HG03558 (cell line): Measurements from ENCODE around the gene ACTA2.

Source experiments
- ATAC-seq: cut with Tn5 transposase; IDR thresholded peaks from one replicate; pipeline ENCODE4 v1.9.1; 2021; ENCODE audit warnings: moderate number of reproducible peaks; ENCODE audit not compliant: unreplicated experiment; ENCODE audit errors: extremely low read depth

ACTA2 gene

DNA sequence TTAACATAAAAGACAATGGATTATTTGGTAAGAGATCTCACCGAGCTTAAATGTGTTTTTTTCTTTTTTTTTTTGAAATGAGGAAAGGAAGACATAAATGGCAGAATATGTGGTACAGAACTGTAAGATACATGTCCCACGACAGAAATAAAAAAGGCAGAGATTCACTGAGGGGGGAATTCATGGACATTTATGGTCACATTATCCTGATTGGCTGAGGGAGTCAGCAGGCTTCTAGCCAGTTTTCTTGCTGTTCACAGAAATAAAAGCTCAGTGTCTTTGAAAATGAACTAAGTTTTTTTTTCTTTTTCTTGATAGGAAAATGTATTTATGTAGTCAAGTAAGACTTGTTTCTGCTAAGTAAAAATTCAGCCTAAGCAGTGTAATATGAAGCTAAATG, 29.8 kb upstream of the ACTA2 start:
- ATAC-seq = no peak

DNA sequence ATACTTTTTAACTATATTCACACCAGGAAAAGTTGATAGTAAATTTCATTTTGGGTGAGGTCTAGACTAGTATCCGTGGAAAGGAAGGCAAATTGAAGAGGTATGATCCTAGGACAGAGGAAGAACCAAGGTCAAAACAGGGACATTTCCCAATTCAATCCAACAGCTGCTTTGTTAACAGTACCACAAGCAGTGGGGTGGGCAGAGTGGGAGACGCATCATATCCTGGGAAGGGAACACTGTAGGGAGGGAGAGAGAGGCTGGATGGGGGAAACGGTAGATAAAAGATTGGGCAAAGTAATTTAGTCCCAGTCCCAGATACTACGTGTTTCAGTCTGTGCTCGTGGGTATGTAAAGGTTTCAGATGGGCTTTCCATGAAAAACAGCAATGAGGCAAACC, 28.9 kb upstream of the ACTA2 start:
- ATAC-seq = no peak

DNA sequence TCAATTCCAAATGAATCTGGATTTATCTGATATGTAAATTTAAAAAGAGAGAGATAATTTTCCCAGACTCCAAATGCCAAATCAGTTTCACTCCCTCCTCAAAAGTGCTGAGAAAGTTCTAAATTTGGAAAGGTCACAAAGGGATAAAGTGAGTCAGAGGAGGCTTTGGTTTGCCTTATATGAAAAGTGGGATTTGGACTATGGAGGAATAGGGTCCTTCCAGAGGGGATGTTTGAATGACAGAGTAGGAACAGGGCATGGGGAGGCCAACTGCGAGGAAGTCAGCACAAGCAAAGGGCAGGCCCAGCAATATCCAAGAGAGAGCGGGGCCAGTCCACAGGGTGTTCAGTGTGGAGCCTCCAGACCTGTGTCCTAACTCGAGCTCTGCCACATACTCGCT, 28.2 kb upstream of the ACTA2 start:
- ATAC-seq = no peak

DNA sequence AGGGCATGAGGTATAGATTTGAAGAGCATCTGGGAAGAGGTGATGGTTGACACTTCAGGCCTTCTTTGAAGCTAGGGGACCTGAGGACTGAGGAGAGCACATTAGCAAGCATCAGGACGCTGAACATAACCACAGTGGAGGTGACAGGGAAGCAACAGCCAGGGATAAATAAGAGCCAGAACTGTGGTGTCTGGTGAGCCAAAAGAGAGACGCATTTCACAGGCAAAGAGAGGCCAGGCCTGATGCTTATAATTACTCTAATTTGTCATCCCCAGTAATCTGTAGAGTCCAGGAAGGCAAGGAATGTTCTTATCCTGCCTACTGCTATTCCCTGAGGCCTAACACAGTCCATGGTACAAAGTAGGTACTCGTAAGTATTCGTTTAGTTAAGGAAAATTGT, 27.7 kb upstream of the ACTA2 start:
- no peak for ATAC-seq

DNA sequence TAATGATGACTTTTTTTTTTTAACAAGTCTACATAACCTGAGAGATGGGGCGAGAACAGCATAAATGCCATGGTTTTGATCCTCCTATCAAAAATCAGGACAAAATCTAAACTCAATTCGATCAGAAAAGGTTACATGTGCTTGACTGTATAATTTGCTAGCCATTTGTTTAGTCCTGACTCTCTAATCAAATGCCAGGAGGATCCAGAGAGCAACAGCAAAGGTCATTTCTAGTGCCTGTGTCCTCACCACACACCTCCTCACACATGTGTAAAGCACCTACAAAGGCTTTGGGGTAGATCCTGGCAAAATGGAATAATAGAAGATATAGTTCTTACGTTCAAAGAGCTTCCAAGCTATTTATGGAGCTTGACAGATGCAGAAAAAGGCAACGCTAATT, 27.0 kb upstream of the ACTA2 start:
- no peak for ATAC-seq

DNA sequence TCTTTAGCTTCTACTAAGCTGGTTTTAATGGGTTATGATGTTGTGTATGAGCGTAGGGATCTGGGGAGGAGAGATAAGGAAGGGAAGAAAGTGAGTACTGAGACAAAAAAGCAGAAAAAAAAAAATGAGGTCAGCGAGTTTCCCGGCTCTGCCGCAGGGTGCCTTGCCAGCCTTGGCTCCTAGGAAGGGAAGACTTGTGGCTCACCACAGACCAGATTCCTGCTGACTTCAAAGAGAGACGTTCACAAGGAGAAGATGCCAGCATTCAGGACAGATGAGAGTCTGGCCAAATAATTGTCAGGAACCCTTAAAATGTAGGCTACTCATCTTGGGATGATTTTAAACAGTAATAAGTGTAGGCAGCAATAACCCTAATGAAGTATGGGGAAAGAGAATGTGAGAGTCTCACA, 26.6 kb upstream of the ACTA2 start:
- ATAC-seq = no peak

DNA sequence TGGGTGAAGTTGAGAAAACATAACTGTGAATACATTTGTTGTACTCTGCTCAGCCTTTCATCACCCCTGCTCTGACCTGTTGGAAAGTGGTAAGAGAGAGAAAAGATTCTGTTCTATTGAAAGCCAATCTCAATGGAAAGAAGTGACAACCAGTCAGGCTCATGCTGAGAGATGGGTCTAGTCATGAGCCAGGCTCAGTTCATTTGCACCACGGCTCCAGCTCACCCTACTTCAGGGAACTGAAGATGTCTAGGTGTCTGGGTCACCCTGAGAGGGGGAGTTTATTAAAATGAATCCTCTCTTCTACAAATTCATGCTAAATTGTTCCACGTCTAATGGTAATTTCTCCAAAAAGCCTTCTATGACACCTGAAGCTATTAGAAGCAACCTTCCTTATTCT, 25.9 kb upstream of the ACTA2 start:
- no peak for ATAC-seq

DNA sequence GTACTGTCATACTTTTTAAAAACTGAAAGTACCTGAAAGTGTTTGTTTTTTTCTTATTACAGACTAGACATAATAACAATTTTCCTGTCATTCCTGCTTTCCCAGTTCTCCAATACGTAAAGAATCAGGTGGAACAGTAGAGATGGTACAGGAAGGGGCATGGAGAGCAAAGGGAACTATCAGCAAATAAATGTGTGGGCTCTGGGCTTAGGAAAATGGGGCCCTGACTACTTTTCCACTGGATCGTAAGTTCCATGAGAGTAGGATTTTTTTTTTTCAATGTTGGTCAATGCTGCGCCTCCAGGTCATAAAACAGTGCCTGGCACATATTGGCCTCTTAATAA, 22.8 kb upstream of the ACTA2 start:
- ATAC-seq = no peak

DNA sequence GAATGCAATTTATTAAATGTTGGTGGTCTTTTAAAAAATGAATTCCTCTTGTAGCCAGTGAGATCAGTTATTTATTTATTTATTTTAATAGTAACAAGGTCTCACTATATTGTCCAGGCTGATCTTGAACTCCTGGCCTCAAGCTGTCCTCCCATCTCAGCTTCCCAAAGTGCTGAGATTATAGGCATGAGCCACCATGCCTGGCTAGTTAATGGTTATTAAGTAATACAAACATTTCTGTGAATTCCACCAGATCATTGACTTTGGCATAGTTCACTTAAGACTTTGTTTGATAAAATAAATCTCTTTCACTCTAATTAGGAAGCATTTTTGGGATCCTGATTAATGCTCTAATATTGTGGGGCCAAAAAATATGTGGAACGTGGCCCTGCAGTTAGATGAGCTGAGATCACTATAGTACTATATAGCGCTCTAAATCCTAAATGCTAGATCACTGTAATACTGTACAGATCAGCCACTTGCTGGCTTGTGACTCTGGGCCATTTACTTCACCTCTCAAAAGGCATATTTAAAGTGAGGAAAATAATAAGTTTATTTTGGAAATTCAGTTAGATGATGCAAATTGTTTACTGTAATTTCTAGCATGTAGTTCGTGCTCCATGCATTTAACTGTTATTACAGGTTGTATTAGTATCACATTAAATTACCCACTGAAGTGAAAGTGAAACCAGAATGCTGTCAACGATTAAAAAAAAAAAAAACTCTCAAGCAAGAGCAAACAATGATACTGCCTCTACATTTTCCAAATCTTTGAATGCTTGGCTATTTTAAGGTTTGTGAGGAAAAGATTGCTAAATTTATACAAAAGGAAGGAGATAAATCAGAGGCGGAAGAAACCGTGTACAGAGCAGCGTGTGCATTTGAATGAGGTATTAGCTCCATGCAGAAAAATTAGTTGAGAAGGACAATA, 22.1 kb upstream of the ACTA2 start:
- no peak for ATAC-seq

DNA sequence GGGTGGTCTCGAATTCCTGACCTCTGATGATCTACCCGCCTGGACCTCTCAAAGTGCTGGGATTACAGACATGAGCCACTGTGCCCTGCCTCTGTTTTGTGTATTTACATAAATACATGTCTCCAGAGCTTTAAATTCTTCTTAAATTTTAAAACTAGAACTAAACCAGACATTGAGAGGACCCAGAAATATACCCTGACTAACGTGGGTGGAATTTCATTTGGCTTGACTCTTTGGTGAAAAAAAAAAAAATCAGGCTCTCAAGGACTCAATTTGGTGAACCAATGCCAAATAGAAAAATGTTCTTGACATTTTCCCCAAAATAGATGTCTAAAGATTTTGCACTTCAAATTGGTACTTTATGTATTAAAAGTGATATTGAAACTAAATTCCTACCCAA, 21.4 kb upstream of the ACTA2 start:
- ATAC-seq = no peak

DNA sequence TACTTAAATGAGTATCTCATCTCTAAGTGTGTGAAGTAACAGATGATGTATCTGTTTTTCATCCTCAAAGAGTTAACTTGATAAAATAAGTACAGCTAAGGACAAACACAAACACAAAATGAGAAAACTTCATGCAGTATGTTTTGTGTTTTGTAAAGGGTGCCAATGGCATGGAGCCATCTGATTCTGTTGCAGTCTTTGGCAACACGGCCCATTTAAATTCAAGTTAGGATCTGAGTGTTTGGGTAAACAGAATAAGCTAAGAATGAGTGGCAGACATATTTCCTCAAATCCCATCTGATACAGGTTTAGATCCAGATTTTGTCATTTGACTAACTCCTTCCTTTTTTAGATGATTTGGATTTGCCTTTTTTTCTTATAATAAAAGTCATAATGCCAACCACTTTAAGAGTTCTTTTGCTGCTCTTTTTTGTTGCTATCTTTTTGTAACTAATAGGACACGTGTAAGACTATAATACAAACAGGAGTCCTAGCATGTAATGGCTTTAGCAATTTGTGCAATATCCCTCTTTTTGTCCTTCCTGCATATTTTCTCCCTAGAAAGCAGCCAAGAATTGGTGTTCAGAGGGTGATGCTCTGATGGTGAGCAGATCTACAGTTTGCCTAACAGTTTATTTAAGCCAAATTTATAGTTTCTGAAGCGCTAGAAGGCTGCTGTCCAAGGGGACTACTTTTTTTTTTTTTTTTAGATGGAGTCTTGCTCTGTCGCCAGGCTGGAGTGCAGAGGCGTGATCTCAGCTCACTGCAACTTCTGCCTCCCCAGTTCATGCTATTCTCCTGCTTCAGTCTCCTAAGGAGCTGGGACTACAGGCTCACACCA, 18.9 kb upstream of the ACTA2 start:
- no peak for ATAC-seq

DNA sequence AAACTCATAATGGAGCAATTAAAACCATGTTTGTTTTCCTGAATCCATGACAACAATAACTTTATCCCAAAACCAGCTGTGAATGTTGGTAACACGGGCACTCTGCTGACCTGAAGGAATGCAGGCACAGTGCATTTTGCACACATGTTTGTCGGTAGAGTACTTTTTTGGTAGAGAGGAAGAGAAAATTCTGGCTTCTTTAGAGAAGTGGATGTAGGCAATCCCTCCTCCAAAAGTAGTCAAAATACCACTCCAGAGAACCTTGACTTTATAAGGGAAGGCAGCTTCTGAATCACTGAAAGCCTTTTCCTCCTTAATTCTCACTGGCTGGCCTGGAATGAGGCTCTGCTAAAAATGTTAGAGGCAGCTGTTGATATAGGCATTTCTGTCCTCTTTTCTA, 15.8 kb upstream of the ACTA2 start:
- no peak for ATAC-seq

DNA sequence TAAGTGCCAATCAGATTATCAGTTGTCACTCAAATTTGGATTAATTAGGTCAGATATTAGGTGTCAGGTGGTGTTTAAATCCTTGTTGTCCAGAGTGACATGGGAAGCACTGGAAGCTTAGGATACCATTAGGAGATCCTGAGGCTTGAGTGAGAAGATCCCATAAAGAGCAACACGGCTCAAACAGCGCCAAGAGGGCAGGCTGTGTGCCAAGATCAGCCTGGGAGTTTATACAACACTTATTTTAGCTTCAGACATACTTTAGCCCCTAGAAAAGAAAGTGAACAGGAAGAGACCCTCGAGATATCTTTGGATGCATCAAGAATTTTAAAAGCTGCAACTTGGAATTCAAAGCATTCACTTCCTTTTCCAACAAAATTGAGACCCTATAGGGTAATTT, 14.2 kb upstream of the ACTA2 start:
- ATAC-seq = no peak

DNA sequence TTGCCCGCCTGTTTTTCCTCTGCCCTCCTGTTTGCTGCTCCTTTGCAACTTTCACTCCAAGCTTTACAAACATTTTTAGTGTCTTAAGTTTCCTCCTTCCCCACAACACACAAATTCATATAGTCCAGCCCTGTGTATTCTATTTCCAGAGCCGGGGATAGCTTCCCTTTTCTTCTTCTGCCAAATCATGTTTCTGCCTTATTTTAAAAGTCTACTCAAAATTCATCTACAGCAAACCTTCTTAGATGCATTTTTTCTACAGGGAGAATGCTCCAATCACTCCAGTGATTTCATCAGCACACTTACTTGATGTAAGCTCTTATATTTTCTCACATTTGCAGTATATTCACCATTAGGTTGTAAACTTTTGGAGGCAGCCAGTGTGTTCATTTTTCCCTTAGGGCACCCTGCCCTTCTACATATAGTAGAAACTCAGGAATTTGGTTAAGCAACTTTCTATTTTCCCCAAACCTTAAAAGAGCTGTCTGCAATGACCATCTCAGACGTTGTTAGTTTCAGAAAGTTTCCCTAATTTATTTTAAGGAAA, 12.4 kb upstream of the ACTA2 start:
- no peak for ATAC-seq

DNA sequence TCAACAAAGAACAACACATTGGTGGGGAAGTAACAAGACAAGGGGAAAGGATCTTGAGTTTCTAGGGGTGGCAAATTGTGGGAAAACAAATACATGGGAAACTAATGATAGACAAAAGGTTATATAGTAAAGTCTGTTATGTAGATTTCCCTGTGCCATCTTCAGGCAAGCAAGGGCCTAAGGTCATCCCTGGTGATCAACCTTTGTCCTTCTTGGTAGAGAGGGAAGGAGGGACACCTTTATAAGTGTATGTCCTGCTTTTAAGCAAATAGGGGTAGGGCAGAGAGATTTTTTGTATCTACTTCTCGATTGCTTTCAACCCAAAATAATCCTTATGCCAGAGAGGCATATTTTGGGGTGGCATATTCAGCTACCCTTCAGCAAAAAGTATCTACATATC, 11.8 kb upstream of the ACTA2 start:
- ATAC-seq = no peak

DNA sequence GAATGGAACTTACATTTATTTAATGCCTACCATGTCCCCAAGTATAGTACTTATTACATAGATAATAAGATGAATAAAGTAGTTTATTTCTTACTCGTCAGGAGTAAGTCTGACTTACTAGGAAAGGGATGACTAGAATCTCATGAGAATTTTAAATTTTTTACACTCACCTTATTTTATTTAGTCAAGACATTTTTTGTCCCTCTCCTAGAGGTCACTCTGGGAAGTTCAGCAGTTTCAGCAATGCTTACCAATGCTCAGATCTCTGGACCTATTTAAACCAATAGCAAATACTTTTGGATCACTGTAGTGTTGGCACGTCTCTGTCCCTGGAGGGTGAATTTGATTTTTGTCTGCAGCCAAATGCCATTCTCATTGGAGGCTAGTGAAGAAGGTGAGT, 10.7 kb upstream of the ACTA2 start:
- no peak for ATAC-seq

DNA sequence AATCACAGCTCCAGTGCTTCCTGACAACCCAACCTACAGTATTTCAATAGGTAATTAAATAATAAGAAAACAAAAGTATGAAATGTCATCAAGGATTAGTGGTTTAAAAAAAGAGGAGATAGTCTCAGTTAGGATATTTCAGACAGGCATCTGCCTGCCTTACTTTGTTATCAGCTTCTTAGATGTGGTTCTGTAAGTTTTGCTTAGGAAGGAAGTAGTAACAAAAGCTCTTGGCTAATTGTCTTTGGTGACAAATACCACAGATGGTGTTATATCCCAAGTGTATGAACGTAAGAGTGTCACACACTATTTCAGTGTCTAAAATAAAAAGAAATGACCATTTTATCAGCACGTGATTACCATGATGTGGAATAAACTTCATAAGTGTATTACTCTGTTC, 9.8 kb upstream of the ACTA2 start:
- ATAC-seq = no peak

DNA sequence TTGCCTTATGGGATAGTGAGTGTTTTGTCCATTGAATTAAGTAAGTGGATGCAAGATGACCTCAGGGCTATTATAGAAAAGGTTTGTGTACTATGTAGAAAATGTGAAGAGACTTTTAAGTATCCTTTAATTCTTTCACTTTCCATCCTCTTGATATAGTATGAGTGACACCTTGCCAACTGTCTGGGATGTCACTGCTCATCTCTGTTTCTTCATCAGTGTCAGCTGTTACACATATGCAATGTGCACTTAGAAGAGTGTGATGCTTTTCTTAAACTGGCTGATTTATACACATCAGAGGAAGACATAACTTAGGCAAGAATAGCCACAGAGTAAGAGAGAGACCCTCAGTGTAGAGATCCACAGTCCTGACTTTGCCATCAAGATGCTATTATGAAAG, 8.7 kb upstream of the ACTA2 start:
- ATAC-seq = no peak

DNA sequence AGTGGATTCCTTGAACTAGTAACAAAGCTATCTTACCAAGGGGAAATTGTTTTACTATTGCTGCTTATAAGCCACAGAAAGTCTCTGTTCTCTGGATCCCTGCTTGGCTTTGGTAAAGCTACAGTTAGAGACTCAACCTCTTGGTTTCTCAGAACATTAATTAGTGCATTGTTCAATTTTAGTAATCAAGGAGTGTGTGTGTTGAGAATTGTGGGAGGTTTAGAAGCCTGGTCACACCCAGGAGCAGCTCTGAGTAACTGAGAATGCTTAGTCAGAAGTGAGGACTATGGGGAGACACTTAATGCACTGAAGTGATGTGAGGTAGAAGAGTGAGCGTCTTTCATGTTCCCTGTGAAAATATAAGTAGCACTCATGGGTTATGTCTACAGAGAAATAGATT, 8.2 kb upstream of the ACTA2 start:
- no peak for ATAC-seq

DNA sequence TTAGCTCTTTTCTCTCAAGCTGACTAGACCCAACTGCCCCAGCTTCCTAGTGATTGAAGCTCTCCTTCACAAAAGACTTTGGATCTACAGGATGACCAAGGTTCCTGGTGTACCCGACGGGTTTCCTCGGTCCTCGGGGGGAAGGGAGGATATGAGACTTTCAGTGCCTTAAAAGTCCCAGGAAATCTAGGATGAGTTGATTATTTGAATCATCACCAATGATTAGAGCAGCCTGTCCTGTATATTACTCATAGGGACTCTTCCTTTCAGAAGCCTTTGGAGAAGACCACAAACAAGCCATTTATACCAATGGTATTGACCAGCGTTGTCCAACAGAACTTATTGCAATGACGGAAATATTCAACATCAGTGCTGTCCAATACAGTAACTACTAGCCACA, 6.1 kb upstream of the ACTA2 start:
- no peak for ATAC-seq

DNA sequence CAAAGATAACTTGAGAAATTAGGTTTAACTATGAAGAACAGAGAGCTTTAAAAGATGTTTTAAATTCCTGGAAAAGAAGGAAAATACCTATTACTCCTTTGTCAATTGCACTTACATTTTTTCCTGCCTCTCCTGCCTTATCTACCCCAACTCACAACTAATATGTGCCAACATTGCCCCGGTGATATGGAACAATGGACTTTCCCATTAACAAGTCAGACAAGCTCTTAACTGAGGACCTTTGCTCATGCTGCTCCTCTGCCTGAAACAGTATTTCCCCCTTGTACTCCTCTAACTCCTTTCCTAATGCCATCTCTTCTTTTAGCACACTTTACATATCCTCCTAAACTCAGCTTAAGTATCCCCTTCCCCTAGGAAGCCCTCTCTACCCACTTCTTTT, 4.8 kb upstream of the ACTA2 start:
- ATAC-seq = no peak
